Kidney epithelial cell (primary cell): ENCODE results near the gene SCGB2B2. TPM values are rescaled to one million over a fixed set of nuclear protein-coding genes. Genes with fewer than 3 reads are reported as not detected.
"Not testable (repeated sequence)": the region's sequence is repeated elsewhere in the genome, so short reads cannot be mapped to it uniquely, and the experiment has no call there.

ENCODE experiments used
- DNase-seq: peaks from one replicate; pipeline ENCODE4 v3.0.0-alpha.2; 2010; ENCODE audit warnings: low read depth
- H3K27me3 ChIP-seq: 2 replicates; pipeline ENCODE4 v1.6.0; 2011; ENCODE audit warnings: low read length; ENCODE audit not compliant: control insufficient read depth, insufficient read depth
- H3K36me3 ChIP-seq: 2 replicates; pipeline ENCODE4 v1.5.1; 2011; ENCODE audit warnings: low read length; ENCODE audit not compliant: control insufficient read depth, insufficient read depth
- H3K4me3 ChIP-seq: 2 replicates; pipeline ENCODE4 v1.5.1; 2011; ENCODE audit warnings: low read depth, mild to moderate bottlenecking, control low read depth, low read length
- CTCF ChIP-seq: IDR thresholded peaks from 2 replicates; pipeline ENCODE4 v1.5.1; 2011; ENCODE audit warnings: mild to moderate bottlenecking, moderate library complexity, low read length, control low read depth, inconsistent platforms; ENCODE audit not compliant: insufficient read depth, poor library complexity, severe bottlenecking
- total RNA-seq: library from RNA; depleted of rRNA; stranded (reverse); fragments of >200 nt; gene quantifications from 2 replicates; pipeline ENCODE4 v1.2.3, GENCODE V29; 2015

SCGB2B2 gene
- total RNA-seq, 1 donor from 2014 or later, result 0.38 TPM

DNA sequence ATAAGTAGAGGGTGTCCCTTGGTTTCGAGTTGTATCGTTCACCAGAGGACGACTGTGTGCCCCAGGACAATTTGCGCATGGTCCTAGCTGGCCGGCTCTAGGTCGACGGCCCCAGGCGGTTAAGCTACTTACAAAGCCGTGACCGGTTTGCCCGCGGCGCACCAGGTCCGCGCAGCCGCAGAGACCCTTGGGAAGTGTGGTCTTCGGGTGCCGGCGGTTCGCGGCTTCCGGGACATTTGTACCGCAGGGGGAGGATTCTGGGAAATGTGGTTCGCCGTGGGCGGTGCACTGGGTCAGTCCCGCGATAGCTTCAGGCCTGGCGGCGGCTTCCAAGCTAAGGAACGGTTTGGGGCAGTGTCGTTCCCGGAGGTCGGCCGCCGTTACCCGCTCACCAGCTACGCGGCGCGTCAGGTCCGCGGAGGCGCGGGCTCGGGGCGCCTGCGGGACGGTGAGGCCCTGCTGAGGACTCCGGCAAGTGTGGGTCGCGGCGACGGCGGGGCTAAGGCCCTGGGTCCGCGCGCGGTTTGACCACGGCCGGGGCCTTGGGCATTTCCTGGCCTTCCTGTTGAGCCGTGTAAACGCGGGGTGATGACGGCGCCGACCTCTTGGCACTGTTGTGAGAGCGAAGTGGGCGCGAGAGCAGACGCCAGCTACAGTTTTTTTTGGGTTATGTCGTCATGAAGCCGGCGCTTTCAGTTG is 576 bp upstream of the SCGB2B2 start, which contains the start of gene ZNF302:
Gene ZNF302 (plus strand): TSS at position 293 of the 699 bp plus-strand sequence. CDS start 1,127 bp downstream, outside the sequence.
- no peaks in the 10 kb centered on the region for H3K27me3 ChIP-seq
- DNase-seq, result peak; percentile 87
- no peaks in the 10 kb centered on the region for H3K36me3 ChIP-seq
- peak within 1 kb of the TSS; percentile 86 for H3K4me3 ChIP-seq
- TF ChIP-seq CTCF, result no peak

DNA sequence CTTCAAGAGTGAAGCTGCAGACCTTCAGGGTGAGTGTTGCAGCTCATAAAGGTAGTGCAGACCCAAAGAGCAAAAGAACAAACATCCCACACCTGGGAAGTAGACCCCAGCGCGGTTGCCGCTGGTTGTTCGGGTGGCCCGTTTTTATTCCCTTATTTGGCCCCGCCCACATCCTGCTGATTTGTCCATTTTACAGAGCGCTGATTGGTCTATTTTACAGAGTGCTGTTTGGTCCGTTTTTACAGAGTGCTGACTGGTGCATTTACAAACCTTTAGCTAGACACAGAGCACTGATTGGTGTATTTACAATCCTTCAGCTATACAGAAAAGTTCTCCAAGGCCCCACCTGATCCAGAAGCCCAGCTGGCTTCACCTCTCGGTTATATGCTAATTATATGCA is 1.0 kb downstream of the SCGB2B2 start:
- Histone ChIP-seq H3K27me3 (no peaks in the 10 kb centered on the region), H3K4me3 (no peak overlapping the region), H3K36me3 (no peaks in the 10 kb centered on the region)
- no peak for TF ChIP-seq CTCF
- DNase-seq, result no peak

- Histone ChIP-seq H3K36me3 (no peaks in the 10 kb centered on the region), H3K27me3 (no peaks in the 10 kb centered on the region), H3K4me3 (no peak overlapping the region)
- TF ChIP-seq CTCF, result no peak
- no peak for DNase-seq
Observed at GRCh38 chr19:34675250-34675649, 1.7 kb downstream of the SCGB2B2 start.

DNA sequence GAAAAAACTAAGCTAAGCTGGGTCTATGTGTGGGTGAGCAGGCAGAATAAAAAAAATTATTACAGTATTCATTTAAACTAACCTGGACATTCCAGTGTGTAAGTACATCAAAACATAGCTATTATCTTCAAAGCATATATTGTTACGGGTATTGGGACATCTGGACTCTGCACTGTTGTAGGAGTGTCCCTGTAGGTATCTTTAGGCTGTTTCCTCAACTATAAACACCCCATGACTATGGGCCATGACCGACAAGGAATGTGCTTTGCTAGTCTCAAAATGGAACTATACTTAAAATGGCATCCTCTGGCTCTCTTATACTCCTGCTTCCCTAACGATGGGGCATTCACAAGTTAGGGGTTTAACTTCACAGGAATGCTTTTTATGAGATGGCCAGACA is 3.4 kb downstream of the SCGB2B2 start:
- Histone ChIP-seq H3K4me3 (no peak overlapping the region), H3K27me3 (no peaks in the 10 kb centered on the region), H3K36me3 (no peaks in the 10 kb centered on the region)
- TF ChIP-seq CTCF, result no peak
- no peak for DNase-seq

DNA sequence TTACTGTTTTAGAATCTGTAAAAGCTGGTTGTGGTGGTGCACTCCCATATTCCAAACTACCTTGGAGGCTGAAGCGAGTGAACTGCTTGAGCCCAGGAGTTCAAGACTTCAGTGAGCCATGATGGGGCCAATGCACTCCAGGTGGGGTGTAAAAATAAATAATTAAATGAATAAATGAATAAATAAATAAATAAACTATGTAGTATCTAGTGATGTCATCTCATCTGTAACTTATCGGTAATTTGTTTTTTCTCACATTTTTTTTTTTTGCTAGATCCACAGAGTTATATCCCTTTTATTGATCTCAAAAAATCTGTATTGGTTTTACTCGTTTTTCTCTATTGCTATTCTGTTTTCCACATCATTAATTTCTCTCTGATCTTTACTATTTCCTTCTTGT is 5.0 kb downstream of the SCGB2B2 start:
- Histone ChIP-seq H3K4me3 (no peak overlapping the region), H3K27me3 (no peaks in the 10 kb centered on the region), H3K36me3 (no peaks in the 10 kb centered on the region)
- DNase-seq, result no peak
- TF ChIP-seq CTCF, result no peak

GRCh38 chr19:34669305-34669704 is 7.7 kb downstream of the SCGB2B2 start:
- no peak for TF ChIP-seq CTCF
- no peaks in the 10 kb centered on the region for H3K36me3 ChIP-seq
- H3K4me3 ChIP-seq, result no peak overlapping the region
- H3K27me3 ChIP-seq, result no peaks in the 10 kb centered on the region
- DNase-seq, result no peak

GRCh38 chr19:34668690-34669089 is 8.3 kb downstream of the SCGB2B2 start:
- not testable (repeated sequence) for H3K36me3 ChIP-seq, H3K27me3 ChIP-seq, DNase-seq, H3K4me3 ChIP-seq

- DNase-seq, H3K36me3 ChIP-seq: not testable (repeated sequence)
Observed at GRCh38 chr19:34668077-34668689, 8.8 kb downstream of the SCGB2B2 start.

More at GRCh38 chr19:34668077-34668689, 8.8 kb downstream of the SCGB2B2 start:
- H3K27me3 ChIP-seq, H3K4me3 ChIP-seq: not testable (repeated sequence)
